ENCODE measurements around the gene GCGR. TPM values are rescaled to one million over a fixed set of nuclear protein-coding genes. Genes with fewer than 3 reads are reported as not detected.

The GCGR gene
- total RNA-seq, 1 experiment from 2014 or later = not detected

GRCh38 chr17:81810476-81810875 lies 6.5 kb downstream of the GCGR start:
- no peak for DNase-seq
- no peak overlapping the region for H3K4me3 ChIP-seq (ENCODE audit: low read length)
- no peaks in the 10 kb centered on the region for H3K79me2 ChIP-seq (ENCODE audit: low read length)
- H3K27ac ChIP-seq (ENCODE audit: low read length) = no peak overlapping the region
- H3K27me3 ChIP-seq (ENCODE audit: low read length) = no peaks in the 10 kb centered on the region
- H2AFZ ChIP-seq (ENCODE audit: low read length) = no peak overlapping the region
- H4K20me1 ChIP-seq (ENCODE audit: insufficient read depth, low read depth, low read length) = no peaks in the 10 kb centered on the region
- no peak overlapping the region for H3K9ac ChIP-seq (ENCODE audit: low read length)
- no peaks in the 10 kb centered on the region for H3K4me1 ChIP-seq (ENCODE audit: low read length)
- H3K36me3 ChIP-seq (ENCODE audit: insufficient read depth, low read length) = no peaks in the 10 kb centered on the region
- no peaks in the 10 kb centered on the region for H3K9me2 ChIP-seq (replicated peaks; ENCODE audit: insufficient read depth, low read length)
- no peak overlapping the region for H3K4me2 ChIP-seq (ENCODE audit: low read depth, low read length, poor library complexity, severe bottlenecking)
- no peaks in the 10 kb centered on the region for H3K9me3 ChIP-seq (ENCODE audit: low read length)

- no peaks in the 10 kb centered on the region for H4K20me1 ChIP-seq (ENCODE audit: insufficient read depth, low read depth, low read length)
- H3K9me3 ChIP-seq (ENCODE audit: low read length) = no peaks in the 10 kb centered on the region
- H3K4me1 ChIP-seq (ENCODE audit: low read length) = no peaks in the 10 kb centered on the region
- H3K27me3 ChIP-seq (ENCODE audit: low read length) = no peaks in the 10 kb centered on the region
- H3K79me2 ChIP-seq (ENCODE audit: low read length) = no peaks in the 10 kb centered on the region
- H3K9ac ChIP-seq (ENCODE audit: low read length) = no peak overlapping the region
- H3K4me2 ChIP-seq (ENCODE audit: low read depth, low read length, poor library complexity, severe bottlenecking) = no peak overlapping the region
- no peak overlapping the region for H2AFZ ChIP-seq (ENCODE audit: low read length)
- no peak for DNase-seq
- H3K4me3 ChIP-seq (ENCODE audit: low read length) = no peak overlapping the region
- H3K27ac ChIP-seq (ENCODE audit: low read length) = no peak overlapping the region
- no peaks in the 10 kb centered on the region for H3K9me2 ChIP-seq (replicated peaks; ENCODE audit: insufficient read depth, low read length)
- H3K36me3 ChIP-seq (ENCODE audit: insufficient read depth, low read length) = no peaks in the 10 kb centered on the region
These were observed 7.1 kb downstream of the GCGR start for GRCh38 chr17:81810892-81811704.

DNA sequence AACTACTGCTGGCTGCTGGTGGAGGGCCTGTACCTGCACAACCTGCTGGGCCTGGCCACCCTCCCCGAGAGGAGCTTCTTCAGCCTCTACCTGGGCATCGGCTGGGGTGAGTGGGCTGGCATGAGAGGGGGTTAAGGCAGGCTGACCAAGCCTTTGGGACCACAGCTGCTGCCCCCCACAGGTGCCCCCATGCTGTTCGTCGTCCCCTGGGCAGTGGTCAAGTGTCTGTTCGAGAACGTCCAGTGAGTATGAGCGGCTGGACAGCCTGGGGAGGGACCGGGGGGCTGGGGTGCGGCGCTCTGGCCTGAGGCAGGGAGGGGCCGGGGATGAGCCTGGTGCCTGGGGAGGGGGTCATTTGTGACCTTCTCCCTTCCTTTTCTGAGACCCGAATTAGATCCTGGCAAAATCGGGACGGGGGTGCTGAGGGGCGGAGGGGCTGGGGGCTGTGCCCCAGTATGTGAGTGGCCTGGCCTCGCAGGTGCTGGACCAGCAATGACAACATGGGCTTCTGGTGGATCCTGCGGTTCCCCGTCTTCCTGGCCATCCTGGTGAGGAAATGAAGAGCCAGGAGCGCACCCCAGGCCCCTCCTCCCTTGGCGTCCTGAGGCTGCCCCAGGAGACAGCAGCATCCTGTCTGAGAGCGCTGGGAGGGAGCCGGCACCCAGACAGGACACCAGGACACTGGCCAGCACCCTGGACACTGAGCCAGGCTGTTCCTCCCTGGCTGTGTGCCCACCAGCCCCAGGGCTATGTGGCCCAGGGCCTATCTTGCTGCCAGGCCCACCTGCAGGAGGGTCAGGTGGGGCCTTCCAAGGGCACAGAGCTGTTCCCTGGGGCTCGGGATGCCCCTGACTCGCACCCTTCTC lies 8.0 kb downstream of the GCGR start:
- Histone ChIP-seq H3K4me3 (ENCODE audit: low read length) (no peak overlapping the region), H3K9ac (ENCODE audit: low read length) (no peak overlapping the region), H3K4me2 (ENCODE audit: low read depth, low read length, poor library complexity, severe bottlenecking) (no peak overlapping the region), H3K9me3 (ENCODE audit: low read length) (no peaks in the 10 kb centered on the region), H3K4me1 (ENCODE audit: low read length) (no peaks in the 10 kb centered on the region), H3K36me3 (ENCODE audit: insufficient read depth, low read length) (no peaks in the 10 kb centered on the region), H2AFZ (ENCODE audit: low read length) (no peak overlapping the region), H3K79me2 (ENCODE audit: low read length) (no peaks in the 10 kb centered on the region), H4K20me1 (ENCODE audit: insufficient read depth, low read depth, low read length) (no peaks in the 10 kb centered on the region), H3K27ac (ENCODE audit: low read length) (no peak overlapping the region), H3K9me2 (replicated peaks; ENCODE audit: insufficient read depth, low read length) (no peaks in the 10 kb centered on the region), H3K27me3 (ENCODE audit: low read length) (no peaks in the 10 kb centered on the region)
- no peak for DNase-seq

- no peaks in the 10 kb centered on the region for H4K20me1 ChIP-seq (ENCODE audit: insufficient read depth, low read depth, low read length)
- H3K36me3 ChIP-seq (ENCODE audit: insufficient read depth, low read length) = no peaks in the 10 kb centered on the region
- H3K4me1 ChIP-seq (ENCODE audit: low read length) = no peaks in the 10 kb centered on the region
- H3K4me2 ChIP-seq (ENCODE audit: low read depth, low read length, poor library complexity, severe bottlenecking) = no peak overlapping the region
- H3K27me3 ChIP-seq (ENCODE audit: low read length) = no peaks in the 10 kb centered on the region
- H3K9me3 ChIP-seq (ENCODE audit: low read length) = no peaks in the 10 kb centered on the region
- no peak overlapping the region for H2AFZ ChIP-seq (ENCODE audit: low read length)
- no peak for DNase-seq
- no peak overlapping the region for H3K27ac ChIP-seq (ENCODE audit: low read length)
- H3K4me3 ChIP-seq (ENCODE audit: low read length) = no peak overlapping the region
- no peak overlapping the region for H3K9ac ChIP-seq (ENCODE audit: low read length)
- H3K9me2 ChIP-seq (replicated peaks; ENCODE audit: insufficient read depth, low read length) = no peaks in the 10 kb centered on the region
- H3K79me2 ChIP-seq (ENCODE audit: low read length) = no peaks in the 10 kb centered on the region
These were observed 8.8 kb downstream of the GCGR start for GRCh38 chr17:81812571-81813370.

DNA sequence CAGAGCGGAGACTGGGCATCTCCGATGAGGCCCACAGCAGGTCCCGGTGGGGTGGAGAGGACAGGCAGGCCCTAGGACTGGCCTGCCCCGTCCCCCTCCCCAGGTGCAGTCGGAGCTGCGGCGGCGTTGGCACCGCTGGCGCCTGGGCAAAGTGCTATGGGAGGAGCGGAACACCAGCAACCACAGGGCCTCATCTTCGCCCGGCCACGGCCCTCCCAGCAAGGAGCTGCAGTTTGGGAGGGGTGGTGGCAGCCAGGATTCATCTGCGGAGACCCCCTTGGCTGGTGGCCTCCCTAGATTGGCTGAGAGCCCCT lies 9.4 kb downstream of the GCGR start:
- Histone ChIP-seq H3K4me1 (ENCODE audit: low read length) (no peaks in the 10 kb centered on the region), H3K27me3 (ENCODE audit: low read length) (no peaks in the 10 kb centered on the region), H3K27ac (ENCODE audit: low read length) (no peak overlapping the region), H3K9me3 (ENCODE audit: low read length) (no peaks in the 10 kb centered on the region), H3K4me3 (ENCODE audit: low read length) (no peak overlapping the region), H4K20me1 (ENCODE audit: insufficient read depth, low read depth, low read length) (no peaks in the 10 kb centered on the region), H3K9me2 (replicated peaks; ENCODE audit: insufficient read depth, low read length) (no peaks in the 10 kb centered on the region), H3K4me2 (ENCODE audit: low read depth, low read length, poor library complexity, severe bottlenecking) (no peak overlapping the region), H3K79me2 (ENCODE audit: low read length) (no peaks in the 10 kb centered on the region), H3K36me3 (ENCODE audit: insufficient read depth, low read length) (no peaks in the 10 kb centered on the region), H3K9ac (ENCODE audit: low read length) (no peak overlapping the region), H2AFZ (ENCODE audit: low read length) (no peak overlapping the region)
- DNase-seq = no peak

DNA sequence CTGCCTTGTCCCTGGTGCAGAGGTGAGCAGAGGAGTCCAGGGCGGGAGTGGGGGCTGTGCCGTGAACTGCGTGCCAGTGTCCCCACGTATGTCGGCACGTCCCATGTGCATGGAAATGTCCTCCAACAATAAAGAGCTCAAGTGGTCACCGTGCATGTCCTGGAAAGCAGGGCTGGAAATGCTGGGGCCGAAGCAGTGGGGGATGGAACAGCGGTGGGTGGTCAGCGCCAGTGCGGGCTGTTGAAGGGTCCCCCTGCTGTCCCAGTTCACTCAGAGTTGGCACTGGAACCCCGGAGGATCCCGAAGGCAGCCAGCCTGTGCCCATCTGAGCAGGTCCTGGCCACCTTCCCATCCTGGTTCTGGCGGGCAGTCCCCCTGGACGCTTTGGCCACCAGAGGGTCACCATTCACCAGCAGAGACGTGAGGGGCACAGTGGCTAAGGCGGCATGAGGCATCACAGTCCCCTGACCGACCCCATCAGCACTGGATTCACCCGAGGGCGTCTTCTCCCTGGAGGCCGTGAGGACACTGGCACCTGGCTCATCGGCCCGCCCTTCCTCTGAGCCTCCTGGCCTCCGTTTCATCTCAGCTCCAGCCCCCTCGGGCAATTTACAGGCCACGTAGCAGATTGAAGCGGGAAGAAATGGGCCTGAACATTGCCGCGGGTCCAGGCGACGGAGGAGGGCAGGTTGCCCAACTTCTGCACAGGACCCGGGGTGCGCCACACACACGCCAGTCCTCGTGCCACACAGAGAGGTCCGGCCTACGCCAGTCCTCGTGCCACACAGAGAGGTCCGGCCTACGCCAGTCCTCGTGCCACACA lies 10.1 kb downstream of the GCGR start:
- no peaks in the 10 kb centered on the region for H3K4me1 ChIP-seq (ENCODE audit: low read length)
- no peaks in the 10 kb centered on the region for H3K36me3 ChIP-seq (ENCODE audit: insufficient read depth, low read length)
- no peak overlapping the region for H3K9ac ChIP-seq (ENCODE audit: low read length)
- no peak overlapping the region for H2AFZ ChIP-seq (ENCODE audit: low read length)
- no peaks in the 10 kb centered on the region for H3K27me3 ChIP-seq (ENCODE audit: low read length)
- no peaks in the 10 kb centered on the region for H3K79me2 ChIP-seq (ENCODE audit: low read length)
- H4K20me1 ChIP-seq (ENCODE audit: insufficient read depth, low read depth, low read length) = no peaks in the 10 kb centered on the region
- no peaks in the 10 kb centered on the region for H3K9me2 ChIP-seq (replicated peaks; ENCODE audit: insufficient read depth, low read length)
- no peaks in the 10 kb centered on the region for H3K9me3 ChIP-seq (ENCODE audit: low read length)
- no peak overlapping the region for H3K27ac ChIP-seq (ENCODE audit: low read length)
- H3K4me3 ChIP-seq (ENCODE audit: low read length) = no peak overlapping the region
- H3K4me2 ChIP-seq (ENCODE audit: low read depth, low read length, poor library complexity, severe bottlenecking) = no peak overlapping the region
- no peak for DNase-seq

DNA sequence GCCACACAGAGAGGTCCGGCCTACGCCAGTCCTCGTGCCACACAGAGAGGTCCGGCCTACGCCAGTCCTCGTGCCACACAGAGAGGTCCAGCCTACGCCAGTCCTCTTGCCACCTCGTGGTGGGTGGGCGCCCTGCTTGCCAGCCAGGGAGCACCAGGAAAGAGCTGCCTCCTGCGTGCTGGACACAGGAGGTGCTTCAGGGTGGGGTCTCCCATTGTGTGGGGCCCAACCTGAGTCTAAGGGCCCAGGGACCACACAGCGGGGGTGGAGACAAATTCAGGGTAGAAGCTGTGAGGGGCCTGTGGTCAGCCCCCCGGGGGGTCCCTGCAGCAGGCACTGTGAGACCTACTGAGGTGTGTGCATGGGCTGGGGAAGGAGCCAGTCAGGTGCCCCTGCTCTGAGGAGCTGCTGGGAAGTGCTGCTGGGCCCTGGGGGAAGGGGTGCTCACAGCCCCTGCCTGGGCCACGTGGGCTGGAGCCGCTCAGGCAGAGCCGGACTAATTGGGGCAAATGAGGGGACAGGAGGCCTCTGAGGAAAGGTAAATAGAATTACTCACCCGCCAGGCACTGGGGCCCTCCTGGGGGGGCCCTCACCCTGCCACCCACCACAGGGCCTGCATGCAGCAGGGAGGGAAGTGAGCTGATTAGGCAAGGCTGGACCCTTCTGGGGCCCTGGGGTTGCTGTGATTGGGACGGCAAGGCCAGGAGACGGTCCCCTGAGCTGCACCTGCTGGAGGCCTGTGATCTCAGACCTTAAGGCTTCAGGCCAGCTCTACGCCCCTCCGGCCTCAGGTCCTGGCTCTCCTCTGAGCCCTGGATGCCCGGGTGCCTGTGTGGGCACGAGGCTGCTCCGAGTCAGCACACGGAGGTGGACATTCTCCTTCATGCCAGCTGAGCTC lies 11.0 kb downstream of the GCGR start:
- no peaks in the 10 kb centered on the region for H4K20me1 ChIP-seq (ENCODE audit: insufficient read depth, low read depth, low read length)
- H2AFZ ChIP-seq (ENCODE audit: low read length) = no peak overlapping the region
- H3K9me3 ChIP-seq (ENCODE audit: low read length) = no peaks in the 10 kb centered on the region
- no peaks in the 10 kb centered on the region for H3K9me2 ChIP-seq (replicated peaks; ENCODE audit: insufficient read depth, low read length)
- no peaks in the 10 kb centered on the region for H3K4me1 ChIP-seq (ENCODE audit: low read length)
- no peak overlapping the region for H3K4me2 ChIP-seq (ENCODE audit: low read depth, low read length, poor library complexity, severe bottlenecking)
- no peak overlapping the region for H3K27ac ChIP-seq (ENCODE audit: low read length)
- DNase-seq = no peak
- H3K9ac ChIP-seq (ENCODE audit: low read length) = no peak overlapping the region
- no peak overlapping the region for H3K4me3 ChIP-seq (ENCODE audit: low read length)
- no peaks in the 10 kb centered on the region for H3K36me3 ChIP-seq (ENCODE audit: insufficient read depth, low read length)
- no peaks in the 10 kb centered on the region for H3K27me3 ChIP-seq (ENCODE audit: low read length)
- H3K79me2 ChIP-seq (ENCODE audit: low read length) = no peaks in the 10 kb centered on the region

Measured in Karpas-422 (cell line).